Astrocyte (in vitro differentiated cells and primary cell): Measurements from ENCODE around the gene SMARCC2. TPM values are rescaled to one million over a fixed set of nuclear protein-coding genes. Genes with fewer than 3 reads are reported as not detected.

Source experiments
- DNase-seq: peaks from one replicate; pipeline ENCODE4 v3.0.0-alpha.2; 2010; ENCODE audit warnings: low read depth
- FAIRE-seq: peaks from 2 replicates; lab custom pipeline; 2011; peaks lifted over from hg19 to GRCh38; lab: Jason Lieb, UNC
- H2AFZ ChIP-seq: 2 replicates; pipeline ENCODE4 v1.6.0; 2012; ENCODE audit warnings: low read depth, low read length, inconsistent platforms
- H3K27ac ChIP-seq: 2 replicates; pipeline ENCODE4 v1.5.1; 2011; ENCODE audit warnings: low read depth, low read length, inconsistent platforms
- H3K27me3 ChIP-seq: 2 replicates; pipeline ENCODE4 v1.6.0; 2011; ENCODE audit warnings: low read length, inconsistent platforms; ENCODE audit not compliant: insufficient read depth
- H3K36me3 ChIP-seq: 2 replicates; pipeline ENCODE4 v1.5.1; 2011; ENCODE audit warnings: low read length, inconsistent platforms; ENCODE audit not compliant: insufficient read depth
- H3K4me1 ChIP-seq: 2 replicates; pipeline ENCODE4 v1.5.1; 2011; ENCODE audit warnings: low read length, inconsistent platforms; ENCODE audit not compliant: insufficient read depth
- H3K4me2 ChIP-seq: 2 replicates; pipeline ENCODE4 v1.6.0; 2012; ENCODE audit warnings: low read length, inconsistent platforms
- H3K4me3 ChIP-seq: 2 replicates; pipeline ENCODE4 v1.5.1; 2011; ENCODE audit warnings: low read depth, mild to moderate bottlenecking, low read length, inconsistent platforms; ENCODE audit not compliant: insufficient read depth
- H3K79me2 ChIP-seq: 2 replicates; pipeline ENCODE4 v1.6.0; 2012; ENCODE audit warnings: mild to moderate bottlenecking, low read length, inconsistent platforms; ENCODE audit not compliant: insufficient read depth
- H3K9ac ChIP-seq: 2 replicates; pipeline ENCODE4 v1.6.0; 2012; ENCODE audit warnings: mild to moderate bottlenecking, low read length, inconsistent platforms
- H3K9me3 ChIP-seq: 2 replicates; pipeline ENCODE4 v1.5.1; 2012; ENCODE audit warnings: low read depth, mild to moderate bottlenecking, low read length, inconsistent platforms; ENCODE audit not compliant: insufficient read depth
- H4K20me1 ChIP-seq: 2 replicates; pipeline ENCODE4 v1.6.0; 2012; ENCODE audit warnings: low read length, inconsistent platforms; ENCODE audit not compliant: insufficient read depth
- H3K27ac Mint-ChIP-seq: one replicate; pipeline ENCODE4 v1.8.0; 2021; ENCODE audit warnings: mild to moderate bottlenecking, mixed read lengths; ENCODE audit not compliant: unreplicated experiment
- H3K27me3 Mint-ChIP-seq: one replicate; pipeline ENCODE4 v1.8.0; 2021; ENCODE audit warnings: low read depth, mixed read lengths; ENCODE audit not compliant: unreplicated experiment
- H3K36me3 Mint-ChIP-seq: one replicate; pipeline ENCODE4 v1.8.0; 2021; ENCODE audit warnings: low read depth, mixed read lengths; ENCODE audit not compliant: unreplicated experiment
- H3K4me1 Mint-ChIP-seq: one replicate; pipeline ENCODE4 v1.8.0; 2021; ENCODE audit warnings: low read depth, mixed read lengths; ENCODE audit not compliant: unreplicated experiment
- H3K4me3 Mint-ChIP-seq: one replicate; pipeline ENCODE4 v1.8.0; 2021; ENCODE audit warnings: mild to moderate bottlenecking, moderate library complexity, mixed read lengths; ENCODE audit not compliant: unreplicated experiment
- H3K9me3 Mint-ChIP-seq: one replicate; pipeline ENCODE4 v1.8.0; 2021; ENCODE audit warnings: mild to moderate bottlenecking, mixed read lengths; ENCODE audit not compliant: unreplicated experiment
- EZH2 ChIP-seq: IDR thresholded peaks from 2 replicates; pipeline ENCODE4 v1.6.1; 2012; ENCODE audit warnings: mild to moderate bottlenecking, low read length, inconsistent platforms; ENCODE audit not compliant: insufficient read depth
- total RNA-seq: library from RNA; stranded (reverse); gene quantifications from 2 replicates; pipeline ENCODE4 v1.2.1, GENCODE V29; 2021
- TF ChIP-seq, protein P1 (sequence below): IDR thresholded peaks from 2 replicates; pipeline ENCODE4 v1.5.1; 2011; ENCODE audit warnings: low read depth, mild to moderate bottlenecking, inconsistent platforms, low read length, moderate library complexity; ENCODE audit not compliant: insufficient read depth

The SMARCC2 gene
- total RNA-seq, 1 donor from 2014 or later: 57.6 TPM

DNA sequence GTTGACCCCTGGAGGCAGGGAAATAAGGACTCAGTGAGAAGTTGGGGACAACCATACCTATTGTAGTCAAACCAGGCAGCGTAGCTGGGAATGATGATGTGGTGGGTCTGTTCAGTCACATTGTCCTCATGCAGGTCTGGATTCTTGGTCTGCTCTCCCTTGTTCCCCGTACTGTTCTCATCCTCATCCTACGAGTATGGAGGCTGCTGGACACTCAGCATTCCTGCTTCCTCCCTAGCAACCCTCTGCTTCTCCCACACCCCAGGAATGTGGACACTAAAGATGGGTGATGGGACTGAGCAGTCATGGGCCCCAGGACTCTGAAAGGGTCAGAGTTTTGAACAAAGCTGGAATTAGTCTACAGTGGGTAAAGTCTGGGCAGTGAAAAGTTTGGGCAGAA is 10.9 kb downstream of the SMARCC2 start:
- Histone ChIP-seq H3K4me3 (no peak overlapping the region), H2AFZ (no peak overlapping the region), H3K4me1 (no peaks in the 10 kb centered on the region), H3K9me3 (no peaks in the 10 kb centered on the region), H3K36me3 (peaks cover 48% of the 10 kb centered on the region), H3K79me2 (no peaks in the 10 kb centered on the region), H4K20me1 (no peaks in the 10 kb centered on the region), H3K9ac (no peak overlapping the region), H3K27me3 (no peaks in the 10 kb centered on the region), H3K27ac (no peak overlapping the region), H3K4me2 (no peak overlapping the region)
- Mint-ChIP-seq H3K36me3 (peaks cover 46% of the 10 kb centered on the region), H3K9me3 (no peaks in the 10 kb centered on the region), H3K27me3 (no peaks in the 10 kb centered on the region), H3K4me1 (no peaks in the 10 kb centered on the region), H3K4me3 (no peak overlapping the region), H3K27ac (no peak overlapping the region)
- DNase-seq (no peak), FAIRE-seq (no peak)
- no peak for TF ChIP-seq EZH2
- TF ChIP-seq, protein P1, sequence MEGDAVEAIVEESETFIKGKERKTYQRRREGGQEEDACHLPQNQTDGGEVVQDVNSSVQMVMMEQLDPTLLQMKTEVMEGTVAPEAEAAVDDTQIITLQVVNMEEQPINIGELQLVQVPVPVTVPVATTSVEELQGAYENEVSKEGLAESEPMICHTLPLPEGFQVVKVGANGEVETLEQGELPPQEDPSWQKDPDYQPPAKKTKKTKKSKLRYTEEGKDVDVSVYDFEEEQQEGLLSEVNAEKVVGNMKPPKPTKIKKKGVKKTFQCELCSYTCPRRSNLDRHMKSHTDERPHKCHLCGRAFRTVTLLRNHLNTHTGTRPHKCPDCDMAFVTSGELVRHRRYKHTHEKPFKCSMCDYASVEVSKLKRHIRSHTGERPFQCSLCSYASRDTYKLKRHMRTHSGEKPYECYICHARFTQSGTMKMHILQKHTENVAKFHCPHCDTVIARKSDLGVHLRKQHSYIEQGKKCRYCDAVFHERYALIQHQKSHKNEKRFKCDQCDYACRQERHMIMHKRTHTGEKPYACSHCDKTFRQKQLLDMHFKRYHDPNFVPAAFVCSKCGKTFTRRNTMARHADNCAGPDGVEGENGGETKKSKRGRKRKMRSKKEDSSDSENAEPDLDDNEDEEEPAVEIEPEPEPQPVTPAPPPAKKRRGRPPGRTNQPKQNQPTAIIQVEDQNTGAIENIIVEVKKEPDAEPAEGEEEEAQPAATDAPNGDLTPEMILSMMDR: no peak

GRCh38 chr12:56172839-56173238 is 16.4 kb downstream of the SMARCC2 start:
- no peaks in the 10 kb centered on the region for H3K27me3 Mint-ChIP-seq
- no peak for TF ChIP-seq EZH2
- no peak overlapping the region for H3K4me2 ChIP-seq
- H3K4me3 Mint-ChIP-seq: no peak overlapping the region
- H3K4me1 Mint-ChIP-seq: no peaks in the 10 kb centered on the region
- H3K79me2 ChIP-seq: no peaks in the 10 kb centered on the region
- H3K36me3 Mint-ChIP-seq: peaks cover 36% of the 10 kb centered on the region
- H3K4me1 ChIP-seq: no peaks in the 10 kb centered on the region
- no peak overlapping the region for H3K27ac Mint-ChIP-seq
- H3K9ac ChIP-seq: no peak overlapping the region
- H3K9me3 Mint-ChIP-seq: no peaks in the 10 kb centered on the region
- no peaks in the 10 kb centered on the region for H3K27me3 ChIP-seq
- no peak overlapping the region for H2AFZ ChIP-seq
- no peak overlapping the region for H3K4me3 ChIP-seq
- H3K36me3 ChIP-seq: peaks cover 53% of the 10 kb centered on the region
- no peak overlapping the region for H3K27ac ChIP-seq
- no peak for DNase-seq
- no peaks in the 10 kb centered on the region for H3K9me3 ChIP-seq
- no peak for FAIRE-seq
- peaks cover 4% of the 10 kb centered on the region for H4K20me1 ChIP-seq

DNA sequence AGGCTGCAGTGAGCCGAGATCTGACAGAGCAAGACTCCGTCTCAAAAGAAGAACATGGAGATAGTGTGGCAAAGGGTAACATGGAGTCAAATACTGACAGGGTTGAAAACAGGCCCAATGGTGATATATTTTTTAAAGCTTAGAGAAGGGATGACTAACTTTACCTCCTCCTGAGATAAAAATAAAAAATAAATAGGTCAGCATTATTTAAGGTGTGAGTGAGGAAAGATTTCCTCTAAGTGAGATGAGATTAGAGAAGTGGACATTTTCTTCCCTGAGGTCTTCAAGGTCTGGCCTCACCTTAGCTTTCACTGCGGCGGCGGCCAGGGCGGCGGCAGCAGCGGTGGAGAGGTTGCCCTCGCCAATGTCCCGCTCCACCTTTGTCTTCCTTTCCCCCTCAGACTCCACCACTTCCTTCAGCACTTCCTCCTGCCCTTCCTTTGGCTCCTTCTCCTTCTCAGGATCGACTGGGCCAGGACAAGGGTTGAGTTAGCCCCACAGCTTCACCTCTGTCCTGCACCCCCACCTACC is 20.0 kb downstream of the SMARCC2 start:
- no peak overlapping the region for H3K9ac ChIP-seq
- H3K36me3 ChIP-seq: peaks cover 37% of the 10 kb centered on the region
- H3K27me3 Mint-ChIP-seq: no peaks in the 10 kb centered on the region
- peaks cover 21% of the 10 kb centered on the region for H4K20me1 ChIP-seq
- peak overlapping the region; percentile 57 for H3K4me3 Mint-ChIP-seq
- H3K9me3 ChIP-seq: no peaks in the 10 kb centered on the region
- H3K4me1 Mint-ChIP-seq: peaks cover 2% of the 10 kb centered on the region
- no peak overlapping the region for H3K27ac Mint-ChIP-seq
- no peaks in the 10 kb centered on the region for H3K9me3 Mint-ChIP-seq
- FAIRE-seq (no peak), DNase-seq (no peak)
- H3K27ac ChIP-seq: no peak overlapping the region
- H3K4me1 ChIP-seq: no peaks in the 10 kb centered on the region
- no peak overlapping the region for H3K4me2 ChIP-seq
- H3K4me3 ChIP-seq: no peak overlapping the region
- no peak overlapping the region for H2AFZ ChIP-seq
- H3K27me3 ChIP-seq: no peaks in the 10 kb centered on the region
- H3K79me2 ChIP-seq: no peaks in the 10 kb centered on the region
- TF ChIP-seq, protein P1: no peak
- no peak for TF ChIP-seq EZH2
- peaks cover 39% of the 10 kb centered on the region for H3K36me3 Mint-ChIP-seq
